ENCODE measurements around the gene KIF26A. TPM values are rescaled to one million over a fixed set of nuclear protein-coding genes. Genes with fewer than 3 reads are reported as not detected.

The KIF26A gene
- total RNA-seq, 1 experiment from 2014 or later, result 3.1 TPM

GRCh38 chr14:104227806-104228205 lies 89.4 kb downstream of the KIF26A start:
- H3K4me1 ChIP-seq (ENCODE audit: insufficient read depth, low read length), result peaks cover 8% of the 10 kb centered on the region
- no peaks in the 10 kb centered on the region for H3K79me2 ChIP-seq (ENCODE audit: low read length)
- H3K27me3 ChIP-seq (ENCODE audit: low read length), result peaks cover 14% of the 10 kb centered on the region; the same call in 1 of the 2 replicates
- POLR2A ChIA-PET (ENCODE audit: unreplicated experiment), result no interaction called here
- H3K9me3 ChIP-seq (ENCODE audit: low read length), result no peaks in the 10 kb centered on the region
- intact Hi-C loops (cut with micrococcal nuclease), result no loop called here
- no peaks in the 10 kb centered on the region for H3K36me3 ChIP-seq (ENCODE audit: low read depth, low read length)
- H2AFZ ChIP-seq (ENCODE audit: low read length), result no peak overlapping the region
- H3K4me2 ChIP-seq (ENCODE audit: low read length), result no peak overlapping the region
- TF ChIP-seq EZH2 (IDR thresholded peaks at IDR 0.05; ENCODE audit: low read length, unreplicated experiment) (no peak), EZH2phosphoT487 (IDR thresholded peaks at IDR 0.05; ENCODE audit: borderline replicate concordance, low read length) (no peak), CTCF (conservative IDR thresholded peaks at IDR 0.05; ENCODE audit: low read depth, low read length) (no peak)
- no peaks in the 10 kb centered on the region for H4K20me1 ChIP-seq (ENCODE audit: low read length)
- ATAC-seq (no peak), DNase-seq (no peak)
- no peak overlapping the region for H3K27ac ChIP-seq (ENCODE audit: low read length)
- no peaks in the 10 kb centered on the region for H3F3A ChIP-seq (ENCODE audit: low read length, unreplicated experiment)
- CTCF ChIA-PET, result no interaction called here
- no peaks in the 10 kb centered on the region for H3K9me2 ChIP-seq (replicated peaks; ENCODE audit: low read length)
- no peak overlapping the region for H3K9ac ChIP-seq (ENCODE audit: low read length)
- H3K4me3 ChIP-seq (ENCODE audit: low read length), result no peak overlapping the region
- no TSS peak for BruUV-seq (replicated peaks)

- Histone ChIP-seq H2AFZ (ENCODE audit: low read length) (no peak overlapping the region), H3K4me3 (ENCODE audit: low read length) (no peak overlapping the region), H3K79me2 (ENCODE audit: low read length) (no peaks in the 10 kb centered on the region), H3K27me3 (ENCODE audit: low read length) (peaks cover 14% of the 10 kb centered on the region; the same call in 1 of the 2 replicates), H3K9ac (ENCODE audit: low read length) (no peak overlapping the region), H3K4me1 (ENCODE audit: insufficient read depth, low read length) (peaks cover 8% of the 10 kb centered on the region), H3K27ac (ENCODE audit: low read length) (no peak overlapping the region), H3K4me2 (ENCODE audit: low read length) (no peak overlapping the region), H4K20me1 (ENCODE audit: low read length) (no peaks in the 10 kb centered on the region), H3K9me2 (replicated peaks; ENCODE audit: low read length) (no peaks in the 10 kb centered on the region), H3F3A (ENCODE audit: low read length, unreplicated experiment) (no peaks in the 10 kb centered on the region), H3K9me3 (ENCODE audit: low read length) (no peaks in the 10 kb centered on the region), H3K36me3 (ENCODE audit: low read depth, low read length) (no peaks in the 10 kb centered on the region)
- ATAC-seq (no peak), DNase-seq (no peak)
- POLR2A ChIA-PET (ENCODE audit: unreplicated experiment), result no interaction called here
- BruUV-seq (replicated peaks), result no TSS peak
- TF ChIP-seq CTCF (conservative IDR thresholded peaks at IDR 0.05; ENCODE audit: low read depth, low read length) (no peak), EZH2 (IDR thresholded peaks at IDR 0.05; ENCODE audit: low read length, unreplicated experiment) (no peak), EZH2phosphoT487 (IDR thresholded peaks at IDR 0.05; ENCODE audit: borderline replicate concordance, low read length) (no peak)
- CTCF ChIA-PET, result no interaction called here
- intact Hi-C loops (cut with micrococcal nuclease), result no loop called here
Observed at GRCh38 chr14:104228221-104228620, 89.8 kb downstream of the KIF26A start.

GRCh38 chr14:104228716-104229533 lies 90.5 kb downstream of the KIF26A start:
- Histone ChIP-seq H3K4me3 (ENCODE audit: low read length) (no peak overlapping the region), H2AFZ (ENCODE audit: low read length) (no peak overlapping the region), H3K79me2 (ENCODE audit: low read length) (no peaks in the 10 kb centered on the region), H3K9me2 (replicated peaks; ENCODE audit: low read length) (no peaks in the 10 kb centered on the region), H3K9ac (ENCODE audit: low read length) (no peak overlapping the region), H3K27ac (ENCODE audit: low read length) (no peak overlapping the region), H3K4me1 (ENCODE audit: insufficient read depth, low read length) (peaks cover 8% of the 10 kb centered on the region), H3K27me3 (ENCODE audit: low read length) (peaks cover 14% of the 10 kb centered on the region; the same call in 1 of the 2 replicates), H4K20me1 (ENCODE audit: low read length) (no peaks in the 10 kb centered on the region), H3F3A (ENCODE audit: low read length, unreplicated experiment) (no peaks in the 10 kb centered on the region), H3K9me3 (ENCODE audit: low read length) (no peaks in the 10 kb centered on the region), H3K36me3 (ENCODE audit: low read depth, low read length) (no peaks in the 10 kb centered on the region), H3K4me2 (ENCODE audit: low read length) (no peak overlapping the region)
- TF ChIP-seq CTCF (conservative IDR thresholded peaks at IDR 0.05; ENCODE audit: low read depth, low read length), result no peak
- TF ChIP-seq EZH2 (IDR thresholded peaks at IDR 0.05; ENCODE audit: low read length, unreplicated experiment), result no peak
- no peak for TF ChIP-seq EZH2phosphoT487 (IDR thresholded peaks at IDR 0.05; ENCODE audit: borderline replicate concordance, low read length)
- DNase-seq (no peak), ATAC-seq (no peak)
- ChIA-PET CTCF (no interaction called here), POLR2A (ENCODE audit: unreplicated experiment) (no interaction called here)
- intact Hi-C loops (cut with micrococcal nuclease), result no loop called here
- BruUV-seq (replicated peaks), result no TSS peak
